Activated CD8-positive, alpha-beta memory T cell treated with anti-CD3 and anti-CD28 coated beads, Interleukin-2, amount 50 U/mL, for 1 hour (primary cell): ENCODE data around the gene NCK1.

Experiments
- DNase-seq: peaks from one replicate; pipeline ENCODE4 v3.0.0-alpha.2; 2020; ENCODE audit errors: extremely low read depth

Gene NCK1

DNA sequence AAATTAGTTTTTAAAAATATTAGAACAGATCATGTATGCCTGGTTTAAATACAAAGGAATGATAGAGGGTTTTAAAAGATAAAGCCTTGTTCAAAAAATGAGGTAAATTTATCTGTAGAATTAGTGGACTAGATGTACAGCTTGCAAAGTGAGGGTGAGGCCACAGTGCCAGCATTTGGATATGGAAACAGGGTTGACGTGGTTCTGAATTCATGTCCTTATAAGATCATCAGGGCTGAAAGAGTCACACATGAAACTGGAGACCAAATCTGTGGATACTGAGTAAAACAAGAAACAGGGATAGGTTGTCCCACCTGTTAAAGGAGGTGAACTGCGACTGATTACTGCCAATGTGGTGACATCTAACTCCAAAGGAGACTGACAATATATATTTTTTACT is 46.3 kb downstream of the NCK1 start:
- DNase-seq: no peak

DNA sequence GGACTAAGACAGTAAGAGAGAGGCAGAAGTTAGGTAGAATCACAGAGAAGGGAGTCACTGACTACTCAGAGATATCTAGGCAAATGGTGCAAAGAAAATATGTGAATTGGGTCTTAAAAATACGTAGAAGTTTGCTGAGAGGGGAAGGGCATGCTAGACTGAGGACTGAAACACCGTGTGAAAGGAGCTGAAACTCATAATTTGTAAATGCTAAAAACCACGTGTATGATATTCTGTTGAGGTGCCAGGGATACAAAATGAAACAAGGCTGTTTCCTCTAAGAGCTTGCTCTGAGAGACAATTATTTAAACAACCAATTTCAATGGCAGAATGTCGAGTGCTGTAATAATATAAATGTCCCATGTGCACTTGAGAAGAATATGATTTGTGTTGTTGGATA is 47.2 kb downstream of the NCK1 start:
- DNase-seq: no peak

DNA sequence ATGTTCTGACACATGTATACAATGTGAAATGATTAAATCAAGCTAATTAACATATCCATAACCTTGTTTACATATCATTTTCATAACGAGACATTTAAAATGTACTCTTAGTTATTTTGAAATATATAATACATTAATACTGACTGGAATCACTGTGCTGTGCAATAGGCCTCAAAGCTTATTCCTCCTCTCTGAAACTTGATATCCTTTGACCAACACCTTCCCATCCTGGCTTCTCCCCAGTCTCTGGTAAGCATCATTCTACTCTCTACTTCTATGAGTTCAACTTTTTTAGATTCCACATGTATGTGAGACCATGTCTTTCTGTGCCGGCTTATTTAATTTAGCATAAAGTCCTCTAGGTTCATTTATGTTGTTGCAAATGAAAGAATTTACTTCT is 48.7 kb downstream of the NCK1 start:
- no peak for DNase-seq

DNA sequence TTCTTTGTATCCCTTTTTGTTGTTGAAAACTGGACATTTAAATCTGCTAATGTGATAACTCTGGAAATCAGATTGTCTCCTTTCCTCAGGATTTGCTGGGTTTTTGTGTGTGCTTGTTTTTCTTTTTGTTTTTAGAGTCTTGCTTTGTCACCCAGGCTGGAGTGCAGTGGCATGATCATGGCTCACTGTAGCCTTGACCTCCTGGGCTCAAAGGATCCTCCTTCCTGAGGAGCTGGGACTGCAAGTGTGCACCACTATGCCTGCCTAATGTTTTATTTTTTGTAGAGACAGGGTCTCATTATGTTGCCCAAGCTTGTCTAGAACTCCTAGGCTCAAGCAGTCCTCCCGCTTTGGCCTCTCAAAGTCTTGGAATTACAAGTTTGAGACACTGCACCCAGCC is 51.2 kb downstream of the NCK1 start:
- DNase-seq: no peak

DNA sequence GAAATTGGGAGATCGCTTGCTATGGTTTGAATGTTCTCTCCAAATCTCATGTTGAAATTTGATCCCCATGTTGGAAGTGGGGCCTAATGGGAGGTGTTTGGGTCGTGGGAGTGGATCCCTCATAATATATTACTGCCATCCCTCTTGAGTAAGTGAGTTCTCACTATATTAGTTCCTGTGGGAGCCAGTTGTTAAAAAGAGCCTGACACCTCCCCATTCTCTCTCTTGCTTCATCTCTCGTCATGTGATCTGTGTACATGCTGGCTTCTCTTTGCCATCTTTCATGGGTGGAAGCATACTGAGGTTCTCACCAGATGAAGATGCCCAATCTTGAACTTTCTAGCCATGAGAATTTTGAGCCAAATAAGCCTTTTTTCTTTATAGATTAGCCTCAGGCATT is 52.7 kb downstream of the NCK1 start:
- no peak for DNase-seq

DNA sequence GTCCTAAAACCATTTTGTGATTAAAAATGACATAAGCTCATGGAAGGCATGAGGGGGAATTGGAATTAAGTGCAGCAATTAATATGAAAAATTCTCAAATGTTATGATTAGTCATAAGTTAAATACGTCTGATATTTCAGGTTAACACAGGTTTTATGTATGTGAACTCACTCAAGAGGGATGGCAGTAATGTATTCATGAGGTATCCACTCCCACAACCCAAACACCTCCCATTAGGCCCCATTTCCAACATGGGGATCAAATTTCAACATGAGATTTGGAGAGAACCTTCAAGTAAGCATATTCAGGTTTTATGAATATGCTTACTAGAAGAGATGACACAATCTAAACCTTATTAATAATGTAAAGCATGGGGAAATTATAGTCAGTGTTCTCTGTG is 54.2 kb downstream of the NCK1 start:
- DNase-seq: no peak

DNA sequence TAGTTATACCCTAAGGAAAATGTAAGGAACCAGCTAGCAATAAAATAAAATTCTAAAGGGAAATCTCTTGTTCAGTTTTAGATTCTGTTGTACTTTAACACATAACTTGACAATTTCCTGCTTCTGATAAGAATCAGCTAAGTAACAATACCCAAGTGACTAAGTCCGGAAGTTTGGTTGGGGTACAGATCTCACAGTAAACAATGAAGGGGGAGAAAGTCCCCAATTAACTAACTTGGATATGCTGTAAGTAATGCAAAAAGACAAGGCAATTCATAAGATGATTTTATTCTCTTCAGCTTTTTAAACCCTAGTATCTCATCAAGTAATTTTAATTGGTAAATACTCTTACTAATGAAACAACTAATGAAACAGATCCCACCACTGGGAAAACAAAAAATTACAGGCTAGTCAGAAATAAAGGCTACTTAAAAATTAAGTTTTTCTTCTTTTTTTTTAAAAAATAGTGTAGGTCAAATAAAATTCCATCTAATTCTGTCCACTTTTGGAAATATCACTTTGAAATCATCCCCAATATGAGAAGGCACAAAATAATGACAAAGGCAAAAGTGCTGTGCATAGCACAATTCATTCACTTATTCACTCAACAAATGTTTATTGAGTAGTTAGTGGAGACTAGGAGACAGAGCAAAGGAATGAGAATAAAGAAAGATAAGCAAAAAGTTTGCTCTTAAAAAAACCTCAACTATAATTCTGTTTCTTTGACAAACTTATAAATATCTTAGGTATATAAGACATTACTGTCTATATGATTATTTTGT is 58.0 kb downstream of the NCK1 start:
- no peak for DNase-seq

DNA sequence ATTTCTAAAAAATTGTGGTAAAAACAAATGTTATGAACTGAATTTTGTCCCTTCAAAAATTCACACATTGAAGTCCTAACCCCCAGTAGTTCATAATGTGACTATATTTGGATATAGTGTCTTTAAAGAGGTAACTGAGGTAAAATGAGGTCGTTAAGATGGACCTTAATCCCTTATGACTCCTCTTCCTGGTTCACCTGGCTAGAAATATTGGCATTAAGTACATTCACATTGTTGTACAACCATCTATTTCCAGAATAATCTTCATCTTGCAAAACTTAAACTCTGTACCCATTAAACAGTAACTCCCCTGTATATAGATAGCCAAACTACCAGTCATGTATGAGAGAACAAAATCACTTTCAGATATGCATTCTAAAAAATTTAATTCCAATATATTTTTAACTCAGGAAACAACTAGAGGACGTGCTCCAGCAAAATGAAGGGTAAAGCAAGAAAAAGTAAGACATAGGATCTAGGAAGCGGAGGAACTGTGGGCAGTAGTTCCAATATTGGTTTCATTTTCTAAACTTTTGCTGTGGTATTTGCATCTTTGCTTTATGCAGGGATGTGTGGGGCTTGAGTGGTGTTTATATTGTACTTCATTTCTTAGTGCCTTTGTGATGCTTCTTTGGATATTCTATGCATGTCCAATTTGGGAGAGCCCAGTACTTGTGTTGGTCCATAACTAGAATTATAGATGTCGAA is 59.0 kb downstream of the NCK1 start:
- no peak for DNase-seq

DNA sequence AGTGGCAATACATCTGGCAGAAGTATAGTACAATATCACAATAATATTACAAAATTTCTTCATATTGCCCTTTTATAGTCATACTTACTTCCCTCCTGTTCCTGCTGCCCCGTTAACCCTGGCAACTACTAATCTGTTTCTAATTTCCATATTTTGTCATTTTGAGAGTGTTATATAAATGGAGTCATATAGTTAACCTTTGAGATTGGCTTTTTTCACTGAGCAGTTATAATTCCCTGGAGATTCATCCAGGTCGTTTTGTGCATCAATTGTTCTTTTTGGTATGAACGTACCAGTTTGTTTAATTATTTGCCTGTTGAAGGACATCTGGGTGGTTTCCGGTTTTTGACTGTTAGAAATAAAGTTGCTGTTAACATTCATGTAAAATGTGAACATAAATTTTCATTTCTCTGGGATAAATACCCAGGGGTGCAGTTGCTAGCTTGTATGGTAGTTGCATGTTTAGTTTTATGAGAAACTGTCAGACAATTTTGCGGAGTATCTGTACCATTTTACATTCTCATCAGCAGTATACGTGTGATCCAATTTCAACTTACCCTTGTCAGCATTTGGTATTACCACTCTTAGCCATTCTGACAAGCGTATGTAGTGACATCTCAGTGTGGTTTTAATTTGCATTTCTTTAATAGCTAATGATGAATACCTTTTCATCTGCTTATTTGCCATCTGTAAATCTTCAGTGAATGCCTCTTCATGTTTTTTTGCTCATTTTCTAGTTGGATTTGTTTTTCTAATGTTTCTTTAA is 63.6 kb downstream of the NCK1 start:
- DNase-seq: no peak

DNA sequence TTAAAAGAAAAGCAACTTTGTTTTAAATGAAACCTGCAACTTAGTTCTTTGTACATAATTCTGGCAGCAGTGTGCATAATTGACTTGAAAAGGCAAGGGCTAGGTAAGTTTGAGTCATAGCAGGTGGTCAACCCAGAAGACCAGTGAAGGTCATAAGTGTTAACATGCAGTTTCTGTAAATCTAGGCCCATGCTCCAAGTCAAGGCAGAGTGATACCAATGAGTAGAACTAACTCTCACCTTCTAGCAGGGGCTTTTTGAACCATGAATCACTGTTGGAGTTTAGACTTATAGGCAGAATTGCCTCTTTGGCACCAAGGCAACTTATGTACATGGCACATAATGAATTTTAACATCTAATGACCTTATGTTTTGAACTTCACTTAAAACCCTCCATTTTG is 66.2 kb downstream of the NCK1 start:
- no peak for DNase-seq

DNA sequence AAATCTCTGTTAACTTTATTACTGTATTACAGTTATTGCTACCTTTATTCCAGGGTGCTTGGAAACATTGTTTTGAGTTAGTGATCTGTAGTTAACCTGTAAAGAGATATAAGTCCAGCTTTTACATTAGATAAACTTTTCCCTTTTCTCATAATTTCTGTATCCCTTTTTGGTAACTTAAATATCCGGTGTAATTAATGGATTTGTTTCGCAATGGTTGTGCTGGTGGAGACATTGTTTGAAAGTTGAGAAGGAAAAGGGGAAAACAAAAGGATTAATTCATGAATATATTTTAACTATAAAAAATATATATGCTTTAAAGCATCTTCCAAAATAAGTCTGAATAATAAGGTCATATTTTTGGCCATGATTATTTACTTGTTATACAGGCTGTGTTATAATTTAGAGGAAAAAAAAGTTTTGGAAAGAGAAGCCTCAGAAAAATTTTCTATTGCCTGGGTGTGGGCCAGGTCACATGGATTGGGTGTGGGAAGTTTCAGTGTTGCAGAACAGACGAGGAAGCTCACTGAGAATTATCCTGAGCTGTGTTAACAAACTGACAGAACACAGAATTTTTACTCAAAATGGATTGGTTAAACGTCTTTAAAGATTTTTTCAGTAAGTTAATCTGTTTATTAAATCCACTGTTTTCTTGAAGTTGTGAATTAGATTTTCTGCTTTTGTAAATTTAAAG is 68.1 kb downstream of the NCK1 start:
- no peak for DNase-seq

DNA sequence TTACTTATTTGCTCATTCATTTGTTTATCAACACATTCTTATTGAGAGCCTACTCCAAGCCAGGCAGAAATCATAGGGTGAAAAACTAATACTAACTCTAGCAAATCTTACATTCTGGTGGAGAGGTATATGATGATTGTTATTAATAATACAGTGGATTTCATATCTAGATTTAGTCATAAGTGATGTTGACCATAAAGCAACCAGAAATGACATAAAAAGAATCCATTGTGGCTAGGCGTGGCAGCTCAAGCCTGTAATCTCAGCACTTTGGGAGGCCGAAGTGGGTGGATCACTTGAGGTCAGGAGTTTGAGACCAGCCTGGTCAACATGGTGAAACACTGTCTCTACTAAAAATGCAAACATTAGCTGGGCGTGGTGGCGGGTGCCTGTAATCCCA is 69.6 kb downstream of the NCK1 start:
- no peak for DNase-seq

DNA sequence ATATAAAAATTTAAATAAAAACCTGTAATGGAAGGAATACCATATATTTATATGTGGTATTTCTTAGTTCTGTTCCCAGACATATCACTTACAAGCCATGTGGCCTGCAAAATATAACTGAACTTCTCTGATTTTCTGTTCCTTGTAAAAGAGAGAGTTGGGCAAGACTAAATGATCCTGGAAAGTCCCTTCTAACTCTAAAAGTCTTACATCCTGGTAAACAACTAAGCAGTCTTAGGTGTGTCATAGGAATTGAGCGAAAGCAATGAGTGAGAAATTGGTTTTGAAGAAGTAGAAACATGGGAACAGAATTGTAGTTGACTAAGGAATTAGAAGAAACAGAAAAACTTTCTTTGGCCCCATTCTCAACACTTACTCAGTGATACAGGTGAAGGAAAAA is 70.5 kb downstream of the NCK1 start:
- DNase-seq: no peak

DNA sequence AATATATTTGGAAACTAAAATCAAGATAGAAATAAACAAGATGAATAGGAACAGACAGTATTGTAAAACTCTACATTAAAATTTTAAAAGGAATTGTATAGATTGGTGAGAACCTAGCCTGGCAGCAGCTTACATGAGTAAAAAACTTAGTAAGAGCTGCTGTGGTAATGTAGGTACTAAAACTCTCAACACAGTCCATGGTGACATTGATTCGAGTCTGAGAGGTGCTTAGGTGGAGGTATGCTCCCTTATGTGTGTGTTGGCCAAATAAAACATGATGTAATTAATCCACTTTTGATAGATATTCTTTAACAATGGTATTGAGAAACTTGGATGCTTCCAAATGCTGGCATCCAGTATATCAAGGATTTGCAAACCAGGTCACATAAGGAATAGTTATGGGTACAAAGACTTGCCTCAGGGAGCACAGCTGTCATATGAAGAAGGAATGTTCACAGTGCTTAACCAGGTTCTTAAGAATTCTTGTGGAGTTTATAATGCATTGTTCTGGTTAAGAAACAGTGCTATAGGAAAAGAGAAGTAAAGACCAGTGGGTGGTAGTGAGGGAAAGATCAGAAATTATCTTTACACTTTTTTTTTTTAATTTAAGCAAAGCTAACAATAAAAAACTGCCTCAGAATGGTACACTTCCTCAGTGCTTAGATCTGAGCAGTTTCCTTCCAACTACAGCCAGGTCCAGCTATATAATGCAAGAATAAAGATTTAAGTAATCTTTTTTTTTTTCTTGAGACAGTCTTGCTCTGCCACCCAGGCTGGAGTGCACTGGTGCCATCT is 71.2 kb downstream of the NCK1 start:
- no peak for DNase-seq

DNA sequence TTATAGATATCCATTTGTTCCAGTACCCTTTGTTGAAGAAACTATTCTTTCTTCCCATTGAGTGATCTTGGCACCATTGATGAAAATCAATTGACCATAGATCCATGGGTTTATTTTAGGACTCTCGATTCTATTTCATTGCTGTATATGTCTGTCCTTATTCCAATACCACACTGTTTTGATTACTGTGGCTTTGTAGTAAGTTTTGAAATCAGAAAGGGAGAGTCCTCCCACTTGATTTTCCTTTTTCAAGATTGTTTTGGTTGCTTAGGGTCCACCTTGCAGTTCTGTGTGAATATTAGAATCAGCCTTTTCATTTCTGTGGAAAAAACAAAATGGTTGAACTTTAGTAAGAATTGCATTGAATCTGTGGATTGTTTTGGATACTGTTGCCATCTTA is 75.2 kb downstream of the NCK1 start:
- no peak for DNase-seq

DNA sequence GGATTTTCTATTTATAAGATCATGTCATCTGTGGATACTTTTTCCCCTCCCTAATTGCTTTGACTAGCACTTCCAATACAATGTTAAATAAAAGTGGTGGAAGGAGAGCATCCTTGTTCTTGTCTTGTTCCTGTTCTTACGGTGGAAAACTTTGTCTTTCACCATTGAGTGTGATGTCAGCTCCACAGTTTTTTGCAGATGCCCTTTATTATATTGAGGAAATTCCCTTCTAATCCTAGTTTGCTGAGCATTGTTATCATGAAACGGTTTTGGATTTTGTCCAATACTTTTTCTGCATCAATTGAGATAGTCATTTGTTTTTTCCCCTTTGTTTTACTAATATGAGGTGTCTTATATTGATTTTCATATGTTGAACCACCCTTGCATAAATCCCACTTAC is 75.8 kb downstream of the NCK1 start:
- DNase-seq: no peak

DNA sequence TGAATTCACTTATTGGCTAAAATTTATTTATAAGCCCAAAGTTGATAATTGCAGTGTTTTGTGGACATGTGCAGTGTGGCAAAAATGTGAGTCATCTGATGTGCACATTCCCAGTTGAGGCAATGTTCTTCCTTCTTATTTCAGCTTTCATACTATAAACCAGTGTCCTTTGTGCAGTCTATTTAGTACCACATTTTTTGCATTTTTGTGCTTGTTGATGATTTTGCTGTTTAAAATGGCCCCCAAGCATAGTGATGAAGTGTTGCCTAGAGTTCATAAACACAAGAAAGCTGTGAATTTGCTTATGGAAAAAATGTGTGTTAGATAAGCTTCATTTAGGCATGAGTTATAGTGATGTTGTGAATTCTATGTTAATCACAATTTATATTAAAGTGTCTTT is 76.3 kb downstream of the NCK1 start:
- DNase-seq: no peak

DNA sequence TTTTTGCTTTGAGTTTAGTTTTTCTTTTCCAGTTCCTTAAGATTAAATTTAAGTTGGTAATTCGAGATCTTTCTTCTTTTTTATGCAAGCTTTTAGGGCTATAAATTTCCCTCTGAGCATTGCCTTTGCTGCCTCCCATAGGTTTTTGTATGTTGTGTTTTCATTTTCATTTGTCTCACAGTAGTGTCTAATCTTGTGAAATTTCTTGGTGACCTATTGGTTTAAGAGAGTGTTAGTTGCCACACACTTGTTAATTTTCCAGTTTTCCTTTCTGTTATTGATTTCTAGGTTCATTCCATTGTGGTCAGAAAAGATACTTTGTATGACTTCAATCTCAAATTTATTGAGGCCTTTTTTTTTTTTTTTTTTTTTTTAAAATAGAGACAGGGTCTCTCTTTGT is 77.5 kb downstream of the NCK1 start:
- no peak for DNase-seq

DNA sequence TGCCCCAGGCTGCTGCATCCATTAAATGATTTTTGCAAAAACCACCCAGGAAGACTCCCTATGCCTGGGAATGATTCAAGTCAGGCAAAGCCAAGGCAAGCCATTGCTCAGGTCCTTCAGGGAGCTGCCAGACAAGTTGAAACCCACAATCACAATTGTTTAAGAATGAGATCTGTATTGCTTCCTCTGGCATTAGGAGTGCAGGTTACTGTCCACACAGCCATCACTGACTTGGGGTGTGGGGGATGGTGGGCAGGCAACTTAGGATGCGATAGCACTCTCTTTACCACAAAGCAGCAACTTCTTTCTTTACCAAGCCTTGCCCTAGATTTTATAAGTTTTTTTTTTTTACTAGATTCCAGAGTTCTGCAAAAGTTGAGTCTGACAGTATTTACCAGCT is 80.8 kb downstream of the NCK1 start:
- no peak for DNase-seq

DNA sequence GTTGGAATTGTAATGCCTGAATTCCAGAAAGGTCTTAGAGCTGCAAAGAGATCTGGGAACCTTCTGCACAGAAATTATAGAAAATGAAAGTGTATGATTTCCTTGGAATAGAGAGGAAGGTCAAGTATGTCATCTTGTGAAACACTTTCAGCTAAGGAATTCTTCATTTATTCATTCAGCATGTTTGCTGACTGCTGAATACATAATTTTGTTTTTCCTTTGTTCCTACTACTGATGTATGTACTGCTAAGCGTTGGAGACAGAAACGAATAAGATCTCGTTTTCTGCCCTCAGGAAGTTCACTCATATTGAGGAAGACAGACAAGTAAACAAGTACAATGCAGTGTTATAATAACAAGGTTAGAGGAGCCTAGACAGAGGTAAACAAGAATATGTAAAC is 81.4 kb downstream of the NCK1 start:
- no peak for DNase-seq

DNA sequence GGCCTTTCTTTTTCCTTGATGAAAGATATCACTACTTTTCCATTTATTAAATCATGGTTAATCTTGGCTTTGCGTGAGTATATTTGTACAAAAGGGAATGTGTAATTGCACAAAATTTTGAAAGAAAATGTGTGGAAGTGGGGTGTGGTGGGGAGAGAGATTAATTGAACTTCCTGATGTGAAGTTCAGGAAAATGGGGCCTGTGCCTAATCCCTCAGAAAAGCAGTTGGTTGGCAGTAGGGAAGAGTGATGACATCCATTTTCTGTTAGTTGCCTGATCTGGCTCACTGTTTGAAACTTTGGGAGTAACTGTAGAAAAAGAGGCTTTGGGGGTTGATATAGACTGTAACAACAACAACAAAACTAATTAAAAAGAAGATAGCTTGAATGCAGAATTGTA is 85.0 kb downstream of the NCK1 start:
- no peak for DNase-seq

DNA sequence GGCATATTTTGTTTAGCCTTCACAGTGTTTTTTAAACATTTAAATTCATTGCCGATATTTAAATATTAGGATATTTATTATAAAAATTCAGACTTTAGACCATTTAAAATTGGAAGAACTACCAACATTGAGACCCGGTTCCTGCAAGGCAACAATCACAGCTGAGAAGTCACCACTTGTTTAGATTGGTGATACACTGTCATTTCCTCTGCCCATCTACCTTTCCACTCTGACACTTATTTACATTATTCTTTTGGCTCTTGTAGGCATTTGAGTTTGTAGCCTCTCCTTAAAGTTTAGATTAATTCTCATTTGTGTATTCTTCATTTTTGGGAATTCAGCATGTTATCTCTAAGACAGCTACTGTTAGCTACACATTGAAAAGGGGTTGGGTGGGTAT is 85.5 kb downstream of the NCK1 start:
- DNase-seq: no peak
